Jurkat, Clone E6-1 (cell line): ENCODE measurements around the gene KIF3C.
"Not testable (repeated sequence)": the region's sequence is repeated elsewhere in the genome, so short reads cannot be mapped to it uniquely, and the experiment has no call there.

Source experiments
- DNase-seq: peaks from one replicate; pipeline ENCODE4 v3.0.0-alpha.2; 2011; ENCODE audit warnings: low read depth, low spot score
- H3K4me3 ChIP-seq: 2 replicates; pipeline ENCODE4 v1.5.1; 2011; ENCODE audit warnings: mild to moderate bottlenecking, low read length, control low read depth, moderate library complexity

The KIF3C gene

GRCh38 chr2:26001743-26002351, 19.6 kb upstream of the KIF3C start:
- DNase-seq, result no peak
- no peak overlapping the region for H3K4me3 ChIP-seq

- H3K4me3 ChIP-seq, result no peak overlapping the region
- DNase-seq, result no peak
These were observed 18.3 kb upstream of the KIF3C start for GRCh38 chr2:26000561-26001082.

GRCh38 chr2:25999406-25999805, 17.1 kb upstream of the KIF3C start:
- DNase-seq, result not testable (repeated sequence)

GRCh38 chr2:25998816-25999383, 16.6 kb upstream of the KIF3C start:
- not testable (repeated sequence) for DNase-seq

More at GRCh38 chr2:25999406-25999805, 17.1 kb upstream of the KIF3C start:
- H3K4me3 ChIP-seq, result not testable (repeated sequence)

GRCh38 chr2:25996844-25997243, 14.5 kb upstream of the KIF3C start:
- no peak for DNase-seq
- no peak overlapping the region for H3K4me3 ChIP-seq

More at GRCh38 chr2:25998816-25999383, 16.6 kb upstream of the KIF3C start:
- not testable (repeated sequence) for H3K4me3 ChIP-seq

GRCh38 chr2:25994509-25994908, 12.2 kb upstream of the KIF3C start:
- no peak overlapping the region for H3K4me3 ChIP-seq
- no peak for DNase-seq

- DNase-seq, result no peak
- H3K4me3 ChIP-seq, result no peak overlapping the region
These were observed 10.8 kb upstream of the KIF3C start for GRCh38 chr2:25993049-25993448.

- no peak for DNase-seq
- H3K4me3 ChIP-seq, result no peak overlapping the region
These were observed 10.3 kb upstream of the KIF3C start for GRCh38 chr2:25992556-25992955.

- DNase-seq, result no peak
- no peak overlapping the region for H3K4me3 ChIP-seq
These were observed 9.7 kb upstream of the KIF3C start for GRCh38 chr2:25991965-25992364.

GRCh38 chr2:25989154-25989553, 6.9 kb upstream of the KIF3C start:
- no peak for DNase-seq
- H3K4me3 ChIP-seq, result no peak overlapping the region

GRCh38 chr2:25988134-25988533, 5.8 kb upstream of the KIF3C start:
- DNase-seq, result no peak
- H3K4me3 ChIP-seq, result no peak overlapping the region

GRCh38 chr2:25983735-25984134, 1.4 kb upstream of the KIF3C start:
- no peak for DNase-seq
- no peak overlapping the region for H3K4me3 ChIP-seq

- H3K4me3 ChIP-seq, result peak overlapping the region; percentile 76
- no peak for DNase-seq
These were observed 627 bp upstream of the KIF3C start for GRCh38 chr2:25982968-25983280.

GRCh38 chr2:25981596-25982272, 563 bp downstream of the KIF3C start:
- peak overlapping the region; percentile 76 for H3K4me3 ChIP-seq
- DNase-seq, result no peak

GRCh38 chr2:25980951-25981350, 1.3 kb downstream of the KIF3C start:
- no peak for DNase-seq
- no peak overlapping the region for H3K4me3 ChIP-seq

- no peak overlapping the region for H3K4me3 ChIP-seq
- DNase-seq, result no peak
These were observed 2.0 kb downstream of the KIF3C start for GRCh38 chr2:25980076-25980887.

- no peak overlapping the region for H3K4me3 ChIP-seq
These were observed 3.3 kb downstream of the KIF3C start for GRCh38 chr2:25979001-25979400.

GRCh38 chr2:25977768-25978167, 4.5 kb downstream of the KIF3C start:
- no peak for DNase-seq
- no peak overlapping the region for H3K4me3 ChIP-seq

More at GRCh38 chr2:25979001-25979400, 3.3 kb downstream of the KIF3C start:
- no peak for DNase-seq

- DNase-seq, result no peak
- H3K4me3 ChIP-seq, result no peak overlapping the region
These were observed 5.1 kb downstream of the KIF3C start for GRCh38 chr2:25976983-25977741.
